ENCODE measurements around the gene MYO3A. TPM values are rescaled to one million over a fixed set of nuclear protein-coding genes. Genes with fewer than 3 reads are reported as not detected.

MYO3A gene
- total RNA-seq, 2 donors from 2014 or later: under 0.01 to 0.49 TPM

- Histone ChIP-seq H3K27ac (no peak overlapping the region), H3K4me3 (no peak overlapping the region), H3K36me3 (no peaks in the 10 kb centered on the region), H3K9me3 (no peaks in the 10 kb centered on the region), H3K27me3 (replicated peaks; ENCODE audit: insufficient read depth) (no peaks in the 10 kb centered on the region), H3K4me1 (ENCODE audit: control insufficient read depth in 1 of 2, low read depth in 2 of 2) (no peaks in the 10 kb centered on the region)
- TF ChIP-seq CTCF (IDR thresholded peaks at IDR 0.05): no peak
- no peak for DNase-seq (ENCODE audit: low spot score)
- no peak for ATAC-seq (ENCODE audit: insufficient number of reproducible peaks, low FRiP score, low read depth)
Observed at GRCh38 chr10:26254616-26255015, 320.6 kb downstream of the MYO3A start.

- Histone ChIP-seq H3K9me3 (no peaks in the 10 kb centered on the region), H3K4me3 (no peak overlapping the region), H3K4me1 (ENCODE audit: control insufficient read depth in 1 of 2, low read depth in 2 of 2) (no peaks in the 10 kb centered on the region), H3K27ac (no peak overlapping the region), H3K27me3 (replicated peaks; ENCODE audit: insufficient read depth) (no peaks in the 10 kb centered on the region), H3K36me3 (no peaks in the 10 kb centered on the region)
- DNase-seq (ENCODE audit: low spot score) (no peak), ATAC-seq (ENCODE audit: insufficient number of reproducible peaks, low FRiP score, low read depth) (no peak)
- no peak for TF ChIP-seq CTCF (IDR thresholded peaks at IDR 0.05)
Observed at GRCh38 chr10:26259341-26259740, 325.3 kb downstream of the MYO3A start.

Data from thoracic aorta (tissue), 2 donors.